Activated CD4-positive, alpha-beta T cell treated with anti-CD3 and anti-CD28 coated beads for 1 hour (primary cell): ENCODE measurements around the gene GPC5.
"Not testable (repeated sequence)": the region's sequence is repeated elsewhere in the genome, so short reads cannot be mapped to it uniquely, and the experiment has no call there.

ENCODE experiments used
- DNase-seq: peaks from one replicate; pipeline ENCODE4 v3.0.0-alpha.2; 2020

The GPC5 gene

GRCh38 chr13:92613921-92614320 is 1215.5 kb downstream of the GPC5 start:
- no peak for DNase-seq

GRCh38 chr13:92621985-92622384 is 1223.6 kb downstream of the GPC5 start:
- DNase-seq = no peak

GRCh38 chr13:92622905-92623304 is 1224.5 kb downstream of the GPC5 start:
- no peak for DNase-seq

GRCh38 chr13:92626274-92626673 is 1227.9 kb downstream of the GPC5 start:
- no peak for DNase-seq

- no peak for DNase-seq
These were observed 1242.5 kb downstream of the GPC5 start for GRCh38 chr13:92640936-92641335.

- DNase-seq = no peak
These were observed 1250.9 kb downstream of the GPC5 start for GRCh38 chr13:92649140-92649813.

GRCh38 chr13:92656103-92656502 is 1257.7 kb downstream of the GPC5 start:
- DNase-seq = no peak

GRCh38 chr13:92656648-92657047 is 1258.2 kb downstream of the GPC5 start:
- DNase-seq = no peak

GRCh38 chr13:92657565-92657964 is 1259.1 kb downstream of the GPC5 start:
- no peak for DNase-seq

GRCh38 chr13:92658293-92658692 is 1259.9 kb downstream of the GPC5 start:
- DNase-seq = no peak

- DNase-seq = no peak
These were observed 1263.0 kb downstream of the GPC5 start for GRCh38 chr13:92661406-92661805.

GRCh38 chr13:92668157-92668556 is 1269.7 kb downstream of the GPC5 start:
- DNase-seq = no peak

GRCh38 chr13:92670096-92670495 is 1271.7 kb downstream of the GPC5 start:
- no peak for DNase-seq

GRCh38 chr13:92671821-92672220 is 1273.4 kb downstream of the GPC5 start:
- DNase-seq = no peak

- no peak for DNase-seq
These were observed 1277.8 kb downstream of the GPC5 start for GRCh38 chr13:92676246-92676645.

- DNase-seq = no peak
These were observed 1279.2 kb downstream of the GPC5 start for GRCh38 chr13:92677571-92677970.

GRCh38 chr13:92679602-92680001 is 1281.2 kb downstream of the GPC5 start:
- DNase-seq = no peak

GRCh38 chr13:92681239-92681638 is 1282.8 kb downstream of the GPC5 start:
- DNase-seq = no peak

- no peak for DNase-seq
These were observed 1284.6 kb downstream of the GPC5 start for GRCh38 chr13:92682832-92683517.

GRCh38 chr13:92694047-92694446 is 1295.6 kb downstream of the GPC5 start:
- no peak for DNase-seq

GRCh38 chr13:92695827-92696226 is 1297.4 kb downstream of the GPC5 start:
- not testable (repeated sequence) for DNase-seq

- DNase-seq = no peak
These were observed 1318.3 kb downstream of the GPC5 start for GRCh38 chr13:92716749-92717148.

GRCh38 chr13:92717857-92718256 is 1319.4 kb downstream of the GPC5 start:
- no peak for DNase-seq

GRCh38 chr13:92719868-92720267 is 1321.4 kb downstream of the GPC5 start:
- no peak for DNase-seq

- DNase-seq = no peak
These were observed 1323.2 kb downstream of the GPC5 start for GRCh38 chr13:92721620-92722019.
